HG02571 (cell line): ENCODE results near the gene MAP3K8.
"Not testable (repeated sequence)": the region's sequence is repeated elsewhere in the genome, so short reads cannot be mapped to it uniquely, and the experiment has no call there.

ENCODE experiments used
- ATAC-seq: cut with Tn5 transposase; IDR thresholded peaks from one replicate; pipeline ENCODE4 v1.9.1; 2021; ENCODE audit warnings: mild to moderate bottlenecking, moderate library complexity; ENCODE audit not compliant: unreplicated experiment

MAP3K8 gene

GRCh38 chr10:30422981-30423654, 10.9 kb upstream of the MAP3K8 start:
- ATAC-seq, result no peak

GRCh38 chr10:30423655-30424275, 10.2 kb upstream of the MAP3K8 start:
- not testable (repeated sequence) for ATAC-seq

GRCh38 chr10:30425336-30426075, 8.5 kb upstream of the MAP3K8 start:
- no peak for ATAC-seq

DNA sequence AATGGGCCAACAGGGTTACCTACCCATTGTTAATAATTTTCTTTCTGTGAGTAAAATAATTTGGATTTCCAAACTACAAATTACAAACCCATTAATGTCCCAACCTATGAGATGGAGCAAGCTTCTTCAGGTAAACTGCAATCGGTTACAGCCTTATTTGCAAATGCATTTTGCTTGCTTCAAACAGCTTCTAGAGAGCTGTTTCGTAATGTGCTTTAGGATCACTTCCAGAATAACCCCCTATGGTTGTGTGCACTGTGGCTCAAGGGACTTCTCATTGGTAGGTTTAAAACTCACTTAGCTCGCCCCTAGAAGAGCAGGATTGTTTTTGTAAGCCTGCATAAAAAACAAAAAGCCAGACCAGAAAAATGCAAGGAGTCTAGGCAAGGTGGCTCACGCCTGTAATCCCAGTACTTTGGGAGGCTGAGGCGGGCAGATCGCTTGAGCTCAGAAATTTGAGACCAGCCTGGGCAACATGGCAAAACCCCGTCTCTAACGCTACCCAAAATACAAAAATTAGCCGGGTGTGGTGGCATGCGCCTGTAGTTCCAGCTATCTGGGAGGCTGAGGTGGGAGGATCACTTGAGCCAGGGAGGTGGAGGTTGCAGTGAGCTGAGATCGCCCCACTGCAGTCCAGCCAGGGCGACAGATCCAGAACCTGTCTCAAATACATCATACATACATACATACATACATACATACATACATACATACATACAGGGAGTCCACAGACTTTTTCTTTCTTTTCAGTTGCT, 3.3 kb upstream of the MAP3K8 start:
- ATAC-seq, result no peak

DNA sequence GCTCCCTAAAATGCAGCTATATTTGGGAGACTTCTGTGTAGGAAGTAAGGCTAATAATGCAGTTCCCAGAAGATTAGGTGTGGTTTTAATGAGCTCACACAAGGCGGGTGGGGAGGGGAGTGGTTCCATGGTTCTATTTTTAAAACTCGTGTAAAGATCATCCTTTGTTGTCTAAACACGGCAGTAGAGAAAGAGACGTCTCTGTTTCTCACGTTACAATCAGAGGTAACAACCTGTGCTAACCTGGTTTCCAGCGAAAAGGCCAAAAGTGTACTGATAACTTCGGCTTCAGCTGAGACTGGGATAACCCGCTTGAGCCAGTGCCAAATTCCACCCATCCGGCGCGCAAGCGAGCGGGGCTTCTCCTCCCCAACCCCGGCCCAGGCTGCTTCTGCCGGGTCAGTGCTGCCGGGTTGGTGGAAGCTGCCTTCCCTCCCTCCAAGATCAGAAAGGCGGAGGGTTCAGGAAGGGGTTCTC, 2.5 kb upstream of the MAP3K8 start:
- ATAC-seq, result no peak

GRCh38 chr10:30432622-30433305, 1.2 kb upstream of the MAP3K8 start:
- peak; percentile 8 for ATAC-seq

- ATAC-seq, result peak; percentile 25
Measured at GRCh38 chr10:30433306-30433729, 666 bp upstream of the MAP3K8 start.

GRCh38 chr10:30434273-30435072, 489 bp downstream of the MAP3K8 start:
- peak; percentile 50 for ATAC-seq

GRCh38 chr10:30435073-30435422, 1.1 kb downstream of the MAP3K8 start:
- no peak for ATAC-seq

DNA sequence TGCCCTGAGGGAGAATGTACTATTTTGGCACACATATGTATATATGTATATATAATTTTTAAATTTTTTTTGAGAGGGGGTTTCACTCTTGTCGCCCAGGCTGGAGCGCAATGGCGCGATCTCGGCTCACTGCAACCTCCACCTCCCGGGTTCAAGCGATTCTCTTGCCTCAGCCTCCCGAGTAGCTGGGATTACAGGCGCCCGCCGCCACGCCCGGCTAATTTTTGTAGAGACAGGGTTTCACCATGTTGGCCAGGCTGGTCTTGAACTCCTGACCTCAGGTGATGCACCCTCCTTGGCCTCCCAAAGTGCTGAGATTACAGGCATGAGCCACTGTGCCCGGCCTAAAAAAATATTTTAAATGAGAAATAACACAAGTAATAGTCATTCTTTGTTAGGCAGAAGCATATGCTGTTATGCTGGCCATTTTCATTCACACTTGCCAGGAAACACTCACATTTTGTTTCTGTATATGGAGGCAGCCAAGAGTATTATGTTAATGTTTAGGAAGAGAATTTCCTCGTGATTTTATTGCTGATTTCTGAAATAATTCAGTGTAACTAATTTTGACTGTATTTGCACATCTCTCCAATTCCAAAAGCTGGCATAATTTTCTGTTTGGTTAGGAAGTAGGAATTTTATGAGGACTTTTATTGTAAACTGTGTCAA, 1.6 kb downstream of the MAP3K8 start:
- ATAC-seq, result not testable (repeated sequence)

GRCh38 chr10:30436191-30436611, 2.2 kb downstream of the MAP3K8 start:
- no peak for ATAC-seq

GRCh38 chr10:30436671-30437030, 2.7 kb downstream of the MAP3K8 start:
- no peak for ATAC-seq

DNA sequence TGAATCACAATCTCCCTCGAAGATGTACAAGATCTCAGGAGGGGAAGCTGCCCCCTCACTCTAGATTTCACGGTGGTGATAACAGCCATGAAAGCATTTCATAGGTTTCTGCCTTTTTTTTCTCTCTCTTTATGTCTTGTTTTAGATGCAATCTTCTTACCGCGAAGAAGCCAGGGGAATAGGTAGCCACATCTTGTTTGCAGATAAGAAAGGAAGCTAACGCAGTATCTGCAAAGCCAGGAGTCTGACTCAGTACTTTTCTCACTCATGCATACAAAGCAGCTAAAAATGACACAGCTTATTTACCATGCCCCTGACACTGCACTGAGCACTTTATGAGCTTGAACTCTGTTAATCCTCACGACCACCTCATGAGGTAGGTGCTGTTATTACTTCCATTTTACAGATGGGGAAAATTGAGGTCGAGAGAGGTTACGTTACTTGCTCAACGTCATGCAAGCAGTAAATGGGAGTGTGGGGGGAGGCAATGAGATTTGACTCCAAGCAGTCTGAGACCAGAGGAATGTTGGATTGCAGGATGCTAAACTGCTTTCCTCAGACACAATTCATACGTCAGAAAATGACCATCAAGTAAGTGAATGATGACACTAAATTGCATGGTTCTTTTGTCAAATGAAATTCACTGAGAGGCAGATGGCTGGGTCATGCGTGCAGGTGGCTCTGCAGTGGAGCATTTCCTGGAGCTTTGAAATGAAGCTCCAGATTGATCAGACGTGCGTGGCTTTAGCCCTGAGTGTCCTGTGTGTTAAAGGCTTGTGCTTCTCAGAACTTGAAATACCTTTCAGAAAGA, 3.3 kb downstream of the MAP3K8 start:
- no peak for ATAC-seq

DNA sequence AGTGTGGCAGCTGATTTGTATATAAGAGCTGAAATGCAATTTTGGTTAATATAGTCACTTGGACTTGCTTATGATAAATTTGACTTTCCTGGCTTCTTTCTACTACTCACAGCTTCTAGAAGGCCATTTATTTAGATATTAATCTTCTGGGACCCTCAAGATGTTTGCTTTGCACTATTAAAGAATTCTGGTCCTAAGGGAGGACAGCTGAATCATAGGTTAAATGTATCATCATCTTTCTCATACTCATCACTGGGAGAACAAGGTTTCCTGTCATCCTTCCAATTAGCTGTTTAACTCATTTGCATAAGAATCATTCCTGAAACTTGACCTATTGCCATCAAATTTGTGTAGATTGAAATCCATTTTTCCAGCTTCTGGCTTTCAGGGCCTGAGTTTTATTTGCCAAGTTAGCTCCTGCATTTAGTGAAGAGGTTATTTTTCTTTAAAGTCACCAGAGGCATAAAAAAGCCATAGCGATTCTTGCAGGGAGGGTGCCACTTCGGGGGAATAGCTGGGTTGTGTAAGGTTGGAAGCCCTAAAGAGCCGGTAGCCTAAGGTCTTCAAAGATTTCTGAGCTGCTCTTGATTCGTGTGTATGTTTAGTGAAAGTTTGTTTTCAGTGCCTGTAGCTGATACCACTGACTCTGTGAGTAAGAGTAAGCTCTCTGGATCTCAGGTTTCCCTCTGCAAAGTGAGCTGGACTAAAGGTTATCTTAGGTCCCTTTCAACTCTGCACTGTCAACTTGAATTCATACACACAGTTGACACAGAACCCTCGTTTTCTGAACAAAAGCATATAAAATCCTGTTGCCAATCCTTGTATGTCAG, 4.3 kb downstream of the MAP3K8 start:
- no peak for ATAC-seq

DNA sequence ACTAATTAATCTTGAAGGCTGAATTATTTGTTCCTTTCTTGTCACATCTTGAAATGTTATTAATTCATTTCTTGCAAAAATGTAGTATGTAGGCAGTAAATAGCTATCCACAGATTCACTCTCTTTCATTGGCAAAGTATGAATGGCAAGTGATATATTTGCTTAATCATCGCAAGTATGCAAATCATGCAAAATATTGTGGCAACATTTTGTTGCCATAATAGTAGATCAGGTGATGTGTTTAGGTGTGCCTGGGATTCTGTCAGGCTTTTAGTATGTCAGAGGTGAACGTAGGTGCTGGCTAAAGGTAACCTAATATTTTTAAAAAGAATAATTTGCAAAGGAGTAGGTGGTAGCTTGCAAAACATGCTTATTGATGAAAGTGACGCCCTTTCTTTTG, 5.9 kb downstream of the MAP3K8 start:
- no peak for ATAC-seq

- no peak for ATAC-seq
Measured at GRCh38 chr10:30442019-30442606, 8.1 kb downstream of the MAP3K8 start.

GRCh38 chr10:30443049-30443448, 9.1 kb downstream of the MAP3K8 start:
- ATAC-seq, result no peak
